H1 (cell line): ENCODE results near the gene MBD3L1. TPM values are rescaled to one million over a fixed set of nuclear protein-coding genes. Genes with fewer than 3 reads are reported as not detected.

Experiments
- CTCF ChIA-PET: fragments of 300-600 bp; sonication (Branson Sonifier 250); formaldehyde crosslinking; loops from one replicate; lab custom pipeline; 2021; ENCODE audit not compliant: partially characterized antibody; lab: Charles Lee
- POLR2A ChIA-PET: fragments of 300-600 bp; sonication (Branson Sonifier 250); formaldehyde crosslinking; loops from one replicate; lab custom pipeline; 2021; ENCODE audit warnings: inconsistent platforms; ENCODE audit not compliant: partially characterized antibody; lab: Charles Lee
- DNase-seq, 2 experiments: peaks; one replicate each; pipeline versions ENCODE4 v3.0.0 to v3.0.0-alpha.2; 2010 to 2022; ENCODE audit warnings: low spot score in 2 of 2, low read depth in 1 of 2, mixed read lengths in 1 of 2
- FAIRE-seq: peaks from 2 replicates; lab custom pipeline; 2011; peaks lifted over from hg19 to GRCh38; lab: Jason Lieb, UNC
- H2AFZ ChIP-seq: 2 replicates; pipeline ENCODE4 v1.8.1; 2012; ENCODE audit warnings: low read length, inconsistent platforms
- H2AK5ac ChIP-seq: 2 replicates; pipeline ENCODE4 v1.6.1; 2013; ENCODE audit warnings: low read depth, low read length
- H2BK120ac ChIP-seq: replicated peaks from 2 replicates; pipeline ENCODE3; 2013; ENCODE audit warnings: low read depth, low read length, inconsistent platforms
- H2BK12ac ChIP-seq: 2 replicates; pipeline ENCODE4 v1.6.1; 2013; ENCODE audit warnings: low read depth, low read length
- H2BK15ac ChIP-seq: 2 replicates; pipeline ENCODE4 v1.6.1; 2013; ENCODE audit warnings: low read length
- H2BK20ac ChIP-seq: 2 replicates; pipeline ENCODE4 v1.6.1; 2013; ENCODE audit warnings: low read length
- H2BK5ac ChIP-seq: 2 replicates; pipeline ENCODE4 v1.6.1; 2013; ENCODE audit warnings: low read depth, low read length
- H3K14ac ChIP-seq: 2 replicates; pipeline ENCODE4 v1.6.1; 2013; ENCODE audit warnings: inconsistent platforms; ENCODE audit not compliant: insufficient read length
- H3K18ac ChIP-seq: 2 replicates; pipeline ENCODE4 v1.6.1; 2013; ENCODE audit warnings: low read length; ENCODE audit errors: extremely low read depth
- H3K23ac ChIP-seq: 2 replicates; pipeline ENCODE4 v1.6.1; 2013; ENCODE audit warnings: inconsistent platforms; ENCODE audit not compliant: insufficient read length
- H3K23me2 ChIP-seq: 2 replicates; pipeline ENCODE4 v1.6.1; 2013; ENCODE audit warnings: low read depth, low read length
- H3K27ac ChIP-seq: 2 replicates; pipeline ENCODE4 v1.6.1; 2011; ENCODE audit warnings: low read depth, low read length, inconsistent platforms
- H3K27me3 ChIP-seq, 4 experiments: replicated peaks in 1 of 4; 1 replicate in 1 of 4; 2 replicates in 3 of 4; pipeline versions ENCODE4 v1.6.1 to v1.8.1; 2011 to 2013; ENCODE audit warnings: low read length in 3 of 4, mild to moderate bottlenecking in 3 of 4, inconsistent platforms in 2 of 4, mixed read lengths in 2 of 4, moderate library complexity in 1 of 4; ENCODE audit not compliant: control insufficient read depth in 3 of 4, insufficient read depth in 3 of 4; ENCODE audit errors: extremely low read depth in 1 of 4
- H3K36me3 ChIP-seq, 4 experiments: 2 replicates each; pipeline versions ENCODE4 v1.6.1 to v1.8.1; 2011 to 2013; ENCODE audit warnings: mild to moderate bottlenecking in 4 of 4, low read length in 3 of 4, moderate library complexity in 2 of 4, control low read depth in 1 of 4, inconsistent platforms in 1 of 4; ENCODE audit not compliant: insufficient read depth in 4 of 4, control insufficient read depth in 2 of 4
- H3K4ac ChIP-seq: replicated peaks from 2 replicates; pipeline ENCODE3; 2013; ENCODE audit warnings: low read length, low read depth, mixed read lengths, inconsistent platforms; ENCODE audit not compliant: insufficient read length
- H3K4me1 ChIP-seq, 4 experiments: replicated peaks in 1 of 4; 1 replicate in 1 of 4; 2 replicates in 3 of 4; pipeline versions ENCODE4 v1.6.1 to v1.8.1; 2011 to 2013; ENCODE audit warnings: low read length in 3 of 4, inconsistent platforms in 2 of 4, mixed read lengths in 1 of 4; ENCODE audit not compliant: insufficient read depth in 4 of 4, control insufficient read depth in 3 of 4
- H3K4me2 ChIP-seq, 2 experiments: 2 replicates each; pipeline versions ENCODE4 v1.6.1 to v1.8.1; 2011 to 2013; ENCODE audit warnings: low read depth in 2 of 2, low read length in 2 of 2, control low read depth in 1 of 2, inconsistent platforms in 1 of 2, mild to moderate bottlenecking in 1 of 2; ENCODE audit not compliant: insufficient read depth in 1 of 2
- H3K4me3 ChIP-seq, 4 experiments: fragments of 200-600, 300-600 bp in 1 of 4; sonication (generic), shearing (Covaris generic), sonication (Bioruptor Twin) in 1 of 4; 2 replicates each; pipeline versions ENCODE4 v1.5.1 to v1.8.1; 2011 to 2016; ENCODE audit warnings: low read length in 4 of 4, low read depth in 3 of 4, control low read depth in 2 of 4, inconsistent platforms in 2 of 4, mild to moderate bottlenecking in 2 of 4, mixed read lengths in 1 of 4, moderate library complexity in 1 of 4; ENCODE audit not compliant: insufficient read depth in 2 of 4; ENCODE audit errors: extremely low read depth in 1 of 4
- H3K56ac ChIP-seq: replicated peaks from 2 replicates; pipeline ENCODE3; 2013; ENCODE audit warnings: low read depth, mild to moderate bottlenecking, mixed read lengths, low read length, inconsistent platforms; ENCODE audit not compliant: insufficient read length
- H3K79me1 ChIP-seq: 2 replicates; pipeline ENCODE4 v1.6.1; 2013; ENCODE audit warnings: low read depth, low read length, control low read depth
- H3K79me2 ChIP-seq, 2 experiments: 2 replicates each; pipeline versions ENCODE4 v1.6.1 to v1.8.1; 2012 to 2013; ENCODE audit warnings: low read length in 2 of 2, mild to moderate bottlenecking in 2 of 2, inconsistent platforms in 1 of 2; ENCODE audit not compliant: insufficient read depth in 2 of 2, control insufficient read depth in 1 of 2
- H3K9ac ChIP-seq, 4 experiments: replicated peaks in 1 of 4; 1 replicate in 1 of 4; 2 replicates in 3 of 4; pipeline versions ENCODE4 v1.6.1 to v1.8.1; 2011 to 2013; ENCODE audit warnings: low read depth in 3 of 4, low read length in 3 of 4, control low read depth in 2 of 4, mild to moderate bottlenecking in 2 of 4, moderate library complexity in 2 of 4, inconsistent platforms in 1 of 4; ENCODE audit errors: extremely low read depth in 1 of 4
- H3K9me3 ChIP-seq, 2 experiments: 2 replicates each; pipeline versions ENCODE4 v1.6.1 to v1.8.1; 2012 to 2013; ENCODE audit warnings: mild to moderate bottlenecking in 2 of 2, moderate library complexity in 2 of 2, control low read depth in 1 of 2, inconsistent platforms in 1 of 2, low read depth in 1 of 2, low read length in 1 of 2, mixed read lengths in 1 of 2; ENCODE audit not compliant: insufficient read depth in 2 of 2
- H4K20me1 ChIP-seq, 2 experiments: replicated peaks in 1 of 2; 2 replicates each; pipeline versions ENCODE3 to v1.8.1; 2011 to 2013; ENCODE audit warnings: inconsistent platforms in 2 of 2, low read length in 2 of 2, mild to moderate bottlenecking in 1 of 2; ENCODE audit not compliant: insufficient read depth in 2 of 2, control insufficient read depth in 1 of 2
- H4K5ac ChIP-seq: 2 replicates; pipeline ENCODE4 v1.6.1; 2013; ENCODE audit warnings: low read length, low read depth, mixed read lengths, inconsistent platforms; ENCODE audit not compliant: insufficient read length
- H4K8ac ChIP-seq: 2 replicates; pipeline ENCODE4 v1.8.0; 2013; ENCODE audit warnings: mild to moderate bottlenecking, moderate library complexity, low read length, inconsistent platforms; ENCODE audit not compliant: insufficient read depth; ENCODE audit errors: extremely low read depth
- H4K91ac ChIP-seq: replicated peaks from 2 replicates; pipeline ENCODE3; 2013; ENCODE audit warnings: low read length, mixed read lengths, inconsistent platforms; ENCODE audit not compliant: insufficient read length
- GTF2F1 ChIP-seq: IDR thresholded peaks from 2 replicates; pipeline ENCODE4 v1.6.1; 2012; ENCODE audit warnings: low read depth, low read length, improper control_type of control experiment, borderline replicate concordance
- TBP ChIP-seq: IDR thresholded peaks from 2 replicates; pipeline ENCODE4 v1.6.1; 2011; ENCODE audit warnings: low read depth, low read length, improper control_type of control experiment
- WGBS, 2 experiments: shearing (Covaris generic) in 1 of 2; methylation state at CpG; one replicate each; pipeline versions ENCODE4 v1.1.6 to v1.1.7; 2013 to 2015; ENCODE audit warnings: low lambda C conversion rate in 2 of 2, mixed read lengths in 2 of 2, inconsistent platforms in 1 of 2, low coverage in 1 of 2, missing lambda C conversion rate in 1 of 2; ENCODE audit not compliant: insufficient replicate concordance in 2 of 2, insufficient coverage in 1 of 2, insufficient read length in 1 of 2; ENCODE audit errors: extremely low coverage in 1 of 2, missing lambda C conversion rate in 1 of 2; 5-methylcytosine and 5-hydroxymethylcytosine counted together
- polyA plus RNA-seq, 7 experiments: library from polyadenylated mRNA; depleted of rRNA in 3 of 7; stranded (reverse) in 5 of 7; unstranded in 2 of 7; fragments of >200 nt in 5 of 7; fragments of 200-250 nt in 2 of 7; gene quantifications; 1 replicate in 5 of 7; 2 replicates in 1 of 7; 4 replicates in 1 of 7; pipeline versions ENCODE4 v1.2.1 to v1.2.3, GENCODE V29; 2011 to 2013; ENCODE audit warnings: missing spikeins in 2 of 7, mixed read lengths in 2 of 7
- total RNA-seq: library from RNA; stranded (reverse); fragmentation: NEBNext Ultra II Directional; extraction: Animal tissue kit (Norgen Biotek cat#: 25700); gene quantifications from 2 replicates; pipeline ENCODE4 v1.2.1, GENCODE V29; 2021

Gene MBD3L1
- total and polyA plus RNA-seq, 2 of the 8 experiments (the other 6 are each of a cell fraction or from before 2014, with no cell fraction given), result not detected

DNA sequence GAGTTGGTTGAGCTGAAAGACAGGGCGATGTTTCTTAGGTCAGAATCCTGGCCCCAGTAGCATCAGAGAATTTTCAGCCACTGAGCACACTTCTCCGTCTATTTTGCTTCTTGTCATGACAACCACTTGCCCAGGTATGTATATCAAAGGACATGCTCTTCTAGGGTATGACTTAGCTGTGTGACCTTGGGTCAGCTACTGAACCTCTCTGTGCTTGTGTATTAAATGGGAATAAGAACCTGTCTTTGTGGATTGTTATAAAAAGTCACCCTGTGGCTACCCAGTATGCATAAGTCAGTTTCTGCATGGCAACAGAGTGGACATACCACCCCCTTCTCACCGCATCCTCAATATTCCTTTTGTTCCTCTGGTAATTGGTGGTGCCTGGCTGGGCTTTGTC, 26.1 kb downstream of the MBD3L1 start:
- no peak overlapping the region for H4K91ac ChIP-seq
- DNase-seq, result no peak
- H3K18ac ChIP-seq, result no peak overlapping the region
- H3K56ac ChIP-seq, result no peak overlapping the region
- H2BK20ac ChIP-seq, result no peak overlapping the region
- H4K8ac ChIP-seq, result no peak overlapping the region
- no peak for TF ChIP-seq TBP
- TF ChIP-seq GTF2F1, result no peak
- no peaks in the 10 kb centered on the region for H3K36me3 ChIP-seq
- H4K5ac ChIP-seq, result no peak overlapping the region
- H2BK15ac ChIP-seq, result no peak overlapping the region
- H2BK12ac ChIP-seq, result no peak overlapping the region
- H3K4me2 ChIP-seq, result no peak overlapping the region
- no peaks in the 10 kb centered on the region for H3K27me3 ChIP-seq
- no peak overlapping the region for H3K23ac ChIP-seq
- H3K4me3 ChIP-seq, result no peak overlapping the region
- peaks cover 47 to 71% of the 10 kb centered on the region in 2 experiments for H3K9me3 ChIP-seq
- H2BK5ac ChIP-seq, result no peak overlapping the region
- H3K4ac ChIP-seq, result no peak overlapping the region
- H2BK120ac ChIP-seq, result no peak overlapping the region
- no peak overlapping the region for H2AFZ ChIP-seq
- no peak overlapping the region for H3K14ac ChIP-seq
- no peak overlapping the region for H3K9ac ChIP-seq
- no peaks in the 10 kb centered on the region for H4K20me1 ChIP-seq
- 76% methylated on average over 3 of the region's 3 CpGs; no CpG with 5 or more reads in 1 of the 2 experiments for WGBS, 2 experiments
- no peaks in the 10 kb centered on the region for H3K79me2 ChIP-seq
- H3K79me1 ChIP-seq, result no peaks in the 10 kb centered on the region
- FAIRE-seq, result no peak
- H2AK5ac ChIP-seq, result no peak overlapping the region
- no peaks in the 10 kb centered on the region for H3K4me1 ChIP-seq
- no peaks in the 10 kb centered on the region; the same call in 1 of the 2 replicates for H3K23me2 ChIP-seq
- CTCF ChIA-PET, result no interaction called here
- no peak overlapping the region for H3K27ac ChIP-seq
- POLR2A ChIA-PET, result no interaction called here
